ENCODE data around the gene VPS35L. TPM values are rescaled to one million over a fixed set of nuclear protein-coding genes. Genes with fewer than 3 reads are reported as not detected.

The VPS35L gene
- total and polyA plus RNA-seq, 2 donors (not counting 1 experiment from before 2014, with no cell fraction given): 17.5 to 62.1 TPM

GRCh38 chr16:19567560-19567959 is 12.1 kb downstream of the VPS35L start:
- Histone ChIP-seq H3K4me3 (ENCODE audit: control extremely low read depth in 1 of 5, extremely low read depth in 1 of 5, insufficient read depth in 1 of 5, low read depth in 2 of 5, low read length in 4 of 5) (no peak overlapping the region), H3K9me3 (ENCODE audit: control extremely low read depth in 1 of 3, control insufficient read depth in 2 of 3, insufficient read depth in 1 of 3, low read length in 2 of 3) (no peaks in the 10 kb centered on the region), H3K4me2 (replicated peaks; ENCODE audit: low read depth, low read length, poor library complexity, severe bottlenecking) (no peak overlapping the region), H3K9ac (ENCODE audit: low read length) (no peak overlapping the region), H4K20me1 (ENCODE audit: control insufficient read depth, insufficient read depth, low read length, poor library complexity, severe bottlenecking) (no peaks in the 10 kb centered on the region), H3K36me3 (replicated peaks in 1 of 2; ENCODE audit: control extremely low read depth in 1 of 2, control insufficient read depth in 1 of 2, extremely low read depth in 1 of 2, insufficient read depth in 2 of 2, low read length in 1 of 2) (peaks cover 5 to 48% of the 10 kb centered on the region in 2 experiments), H3K27ac (ENCODE audit: low read length in 2 of 2) (no peak overlapping the region), H3K79me2 (ENCODE audit: control insufficient read depth, insufficient read depth, low read length) (no peaks in the 10 kb centered on the region), H3K4me1 (ENCODE audit: control insufficient read depth in 2 of 2, insufficient read depth in 2 of 2, low read length in 2 of 2) (no peaks in the 10 kb centered on the region), H2AFZ (ENCODE audit: insufficient read depth, low read depth, low read length, poor library complexity, severe bottlenecking) (no peak overlapping the region), H3K27me3 (replicated peaks in 1 of 4; ENCODE audit: control extremely low read depth in 1 of 4, control insufficient read depth in 3 of 4, insufficient read depth in 4 of 4, low read length in 3 of 4) (no peaks in the 10 kb centered on the region)
- Mint-ChIP-seq H3K27ac (no peak overlapping the region), H3K9me3 (ENCODE audit: insufficient read depth) (no peaks in the 10 kb centered on the region), H3K27me3 (no peaks in the 10 kb centered on the region), H3K4me3 (no peak overlapping the region), H3K4me1 (no peaks in the 10 kb centered on the region)
- TF ChIP-seq CTCF (IDR thresholded peaks at IDR 0.05): no peak
- TF ChIP-seq EZH2 (IDR thresholded peaks at IDR 0.05; ENCODE audit: borderline replicate concordance, insufficient read depth, low read depth, low read length, poor library complexity, severe bottlenecking): no peak
- ChIA-PET CTCF (interaction anchor here (1.0 to 1.6 kb wide), 2 partner anchors 9 to 816 kb away, joined by 3 to 4 read pairs; no protein-coding TSS in a partner anchor), POLR2A (no interaction called here)
- ATAC-seq (ENCODE audit: low read depth) (no peak), DNase-seq (no peak)
- intact Hi-C loops (cut with micrococcal nuclease): no loop called here
- WGBS (ENCODE audit: insufficient coverage): 93% methylated on average over 5 of the region's 8 CpGs

DNA sequence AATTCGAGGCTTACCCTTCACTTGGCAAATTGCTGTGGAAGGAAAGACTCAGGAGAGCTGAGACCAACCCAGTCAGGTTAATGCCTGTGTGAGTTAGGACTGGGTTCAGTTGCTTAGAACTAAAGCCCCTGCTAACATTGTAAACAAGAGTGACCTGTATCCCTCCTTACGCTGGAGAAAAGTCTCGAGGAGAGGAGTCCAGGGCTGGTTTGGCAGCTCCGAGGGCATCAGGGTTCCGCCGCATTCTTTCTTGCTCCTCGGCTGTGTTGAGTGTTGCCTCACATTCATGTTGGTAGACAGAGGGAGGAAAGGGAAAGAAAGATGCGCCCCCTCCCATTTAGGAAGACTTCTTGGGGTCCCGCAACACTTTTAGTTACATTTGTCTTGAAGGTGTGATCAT is 18.5 kb downstream of the VPS35L start:
- no peak for TF ChIP-seq CTCF (IDR thresholded peaks at IDR 0.05)
- TF ChIP-seq EZH2 (IDR thresholded peaks at IDR 0.05; ENCODE audit: borderline replicate concordance, insufficient read depth, low read depth, low read length, poor library complexity, severe bottlenecking): no peak
- Histone ChIP-seq H3K9ac (ENCODE audit: low read length) (no peak overlapping the region), H3K36me3 (replicated peaks in 1 of 2; ENCODE audit: control extremely low read depth in 1 of 2, control insufficient read depth in 1 of 2, extremely low read depth in 1 of 2, insufficient read depth in 2 of 2, low read length in 1 of 2) (peaks cover 13 to 58% of the 10 kb centered on the region in 2 experiments), H2AFZ (ENCODE audit: insufficient read depth, low read depth, low read length, poor library complexity, severe bottlenecking) (no peak overlapping the region), H3K9me3 (ENCODE audit: control extremely low read depth in 1 of 3, control insufficient read depth in 2 of 3, insufficient read depth in 1 of 3, low read length in 2 of 3) (no peaks in the 10 kb centered on the region), H3K27ac (ENCODE audit: low read length in 2 of 2) (no peak overlapping the region), H3K27me3 (replicated peaks in 1 of 4; ENCODE audit: control extremely low read depth in 1 of 4, control insufficient read depth in 3 of 4, insufficient read depth in 4 of 4, low read length in 3 of 4) (no peaks in the 10 kb centered on the region), H3K4me2 (replicated peaks; ENCODE audit: low read depth, low read length, poor library complexity, severe bottlenecking) (no peak overlapping the region), H4K20me1 (ENCODE audit: control insufficient read depth, insufficient read depth, low read length, poor library complexity, severe bottlenecking) (no peaks in the 10 kb centered on the region), H3K79me2 (ENCODE audit: control insufficient read depth, insufficient read depth, low read length) (no peaks in the 10 kb centered on the region), H3K4me1 (ENCODE audit: control insufficient read depth in 2 of 2, insufficient read depth in 2 of 2, low read length in 2 of 2) (no peaks in the 10 kb centered on the region), H3K4me3 (ENCODE audit: control extremely low read depth in 1 of 5, extremely low read depth in 1 of 5, insufficient read depth in 1 of 5, low read depth in 2 of 5, low read length in 4 of 5) (no peak overlapping the region)
- Mint-ChIP-seq H3K4me1 (no peaks in the 10 kb centered on the region), H3K27ac (no peak overlapping the region), H3K27me3 (no peaks in the 10 kb centered on the region), H3K9me3 (ENCODE audit: insufficient read depth) (no peaks in the 10 kb centered on the region), H3K4me3 (no peak overlapping the region)
- intact Hi-C loops (cut with micrococcal nuclease): no loop called here
- ATAC-seq (ENCODE audit: low read depth): no peak
- ChIA-PET CTCF (interaction anchor here (1.0 to 1.6 kb wide), 2 partner anchors 11 to 15 kb away, joined by 5 to 6 read pairs; no protein-coding TSS in a partner anchor), POLR2A (no interaction called here)
- DNase-seq: no peak
- 100% methylated on average over 7 of the region's 9 CpGs for WGBS (ENCODE audit: insufficient coverage)
